HG03103 (cell line): ENCODE results near the gene PRDM15.

Experiments used
- ATAC-seq: cut with Tn5 transposase; IDR thresholded peaks from one replicate; pipeline ENCODE4 v1.9.1; 2021; ENCODE audit warnings: low read depth; ENCODE audit not compliant: unreplicated experiment

PRDM15 gene

DNA sequence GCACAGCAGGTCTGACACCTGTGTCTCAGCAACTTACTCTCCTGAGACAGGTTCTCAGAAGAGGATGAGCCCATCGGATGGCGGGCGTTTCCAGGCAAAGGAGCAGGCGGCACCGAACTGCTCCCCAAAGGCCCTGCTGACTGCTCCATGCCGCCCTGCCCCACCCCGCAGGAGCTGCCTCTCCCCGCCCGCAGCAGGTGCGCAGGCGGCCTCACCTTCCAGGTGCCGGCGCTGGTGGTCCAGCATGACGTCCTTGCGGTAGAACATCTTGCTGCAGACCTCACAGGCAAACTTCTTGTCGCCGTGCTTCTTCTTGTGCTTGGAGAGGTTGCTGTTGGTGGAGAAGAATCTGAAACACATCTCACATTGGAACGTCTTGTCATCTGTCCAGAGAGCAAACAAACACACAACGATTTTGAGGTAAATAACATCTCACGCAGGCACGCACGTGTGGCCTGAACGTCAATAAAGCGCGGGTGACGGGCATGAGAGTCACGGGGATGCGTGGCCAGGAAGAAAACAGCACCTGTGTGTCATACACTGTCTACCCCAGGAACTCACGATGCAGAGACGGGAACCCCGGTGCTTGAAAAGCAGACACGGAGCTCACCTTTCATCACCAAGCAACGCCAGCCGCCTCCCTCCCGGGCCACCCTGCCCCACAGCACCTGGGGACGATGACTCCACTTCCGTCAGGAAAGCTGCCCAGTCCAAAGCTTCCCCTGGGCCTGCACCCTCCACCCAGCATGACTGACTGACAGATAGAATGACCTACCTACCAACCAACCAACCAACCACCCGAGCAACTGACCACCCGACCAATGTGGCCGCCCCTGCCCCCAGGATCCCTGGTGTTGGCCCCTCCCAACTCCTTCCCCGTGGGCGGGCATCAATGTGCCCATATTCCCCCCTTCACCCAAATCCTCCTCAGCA, 50.9 kb downstream of the PRDM15 start:
- ATAC-seq: no peak

DNA sequence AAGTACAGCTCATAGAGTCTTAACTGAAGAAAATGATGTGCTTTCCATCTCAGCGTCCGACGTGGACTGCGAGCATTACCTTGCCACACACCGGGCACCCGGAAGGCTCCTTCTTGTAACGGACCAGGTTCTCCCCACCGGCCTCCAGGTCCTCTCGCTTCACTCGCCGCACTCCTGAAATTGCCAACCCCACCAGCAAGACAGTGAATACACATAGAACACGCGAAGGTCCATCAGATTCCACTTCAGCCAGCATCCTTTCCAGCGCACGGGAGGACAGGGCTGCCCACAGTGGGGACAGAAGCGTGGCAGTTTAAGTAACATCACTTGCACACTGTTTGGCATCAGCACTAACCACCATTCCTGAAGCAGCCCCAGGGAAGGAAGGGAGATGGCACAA, 53.3 kb downstream of the PRDM15 start:
- ATAC-seq: no peak

DNA sequence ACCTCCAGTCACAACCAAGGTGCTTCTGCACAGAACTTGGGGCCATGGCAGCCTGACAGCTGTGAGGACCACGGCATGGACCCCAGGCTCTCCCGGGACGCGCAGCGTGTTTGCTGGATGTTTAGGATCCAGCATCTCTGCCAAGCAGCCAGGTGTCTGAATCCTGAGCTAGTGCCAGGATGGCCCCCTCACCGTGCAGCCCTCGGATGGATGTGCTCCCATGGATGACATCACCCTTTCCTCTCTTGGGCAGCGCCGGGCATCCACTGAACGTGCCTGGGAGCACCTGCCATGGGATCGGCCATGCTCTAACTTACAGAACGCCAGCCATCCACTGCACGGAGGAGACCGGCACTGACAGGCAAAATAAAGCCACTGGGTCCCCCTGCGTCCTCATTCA, 53.9 kb downstream of the PRDM15 start:
- no peak for ATAC-seq

DNA sequence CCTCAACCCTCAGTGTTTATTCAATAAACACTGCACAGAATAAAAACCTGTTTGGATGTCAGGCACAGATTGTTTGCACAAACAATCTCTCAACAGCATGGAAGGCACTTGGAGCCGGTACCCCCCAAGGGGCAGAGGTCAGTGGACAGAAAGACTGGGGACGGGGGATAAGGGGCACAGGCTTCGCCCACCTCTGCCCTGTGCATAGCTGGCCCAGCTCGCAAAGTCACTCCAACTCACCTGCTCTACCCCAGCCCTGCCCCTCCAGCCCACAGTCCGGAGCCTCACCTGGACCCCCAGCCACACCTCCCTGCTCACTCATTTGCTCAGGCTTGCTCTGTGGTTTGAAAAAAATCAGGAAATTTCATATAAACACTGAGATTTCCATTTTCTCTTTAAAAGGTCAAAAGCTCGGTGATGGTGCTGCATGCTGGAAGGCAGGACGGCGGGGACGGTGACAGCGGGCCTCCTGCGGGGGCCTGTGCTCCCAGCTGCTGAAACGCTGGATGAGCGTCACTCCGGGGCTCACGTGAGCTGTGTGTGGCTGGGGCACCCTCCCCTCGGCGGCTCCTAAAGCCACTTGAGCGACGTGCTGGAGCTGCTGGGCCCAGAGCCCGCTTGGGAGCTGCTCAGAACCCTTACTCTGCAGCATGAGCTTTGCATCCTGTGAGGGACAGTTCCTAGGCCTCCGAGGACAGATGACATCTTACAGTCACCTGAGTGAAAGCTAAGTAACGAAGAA, 54.5 kb downstream of the PRDM15 start:
- no peak for ATAC-seq

DNA sequence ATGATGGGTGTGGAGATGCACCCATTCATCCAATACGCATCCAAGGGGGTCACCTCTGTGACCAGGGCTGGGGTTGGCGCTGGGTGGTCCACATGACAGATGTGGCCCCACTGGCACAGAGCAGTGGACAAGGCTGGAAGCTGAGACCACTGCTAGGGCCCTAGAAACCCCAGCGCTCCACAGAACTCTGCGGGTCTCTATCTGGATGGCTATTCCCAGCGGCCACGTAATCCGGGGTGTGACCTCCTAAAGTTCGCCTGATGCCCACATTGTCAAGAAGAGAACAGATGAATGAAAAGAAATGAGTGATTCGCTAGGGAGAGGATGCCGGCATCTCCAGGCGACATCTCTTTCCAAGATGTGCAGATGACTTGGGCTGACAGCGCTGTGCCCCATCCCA, 55.2 kb downstream of the PRDM15 start:
- no peak for ATAC-seq

DNA sequence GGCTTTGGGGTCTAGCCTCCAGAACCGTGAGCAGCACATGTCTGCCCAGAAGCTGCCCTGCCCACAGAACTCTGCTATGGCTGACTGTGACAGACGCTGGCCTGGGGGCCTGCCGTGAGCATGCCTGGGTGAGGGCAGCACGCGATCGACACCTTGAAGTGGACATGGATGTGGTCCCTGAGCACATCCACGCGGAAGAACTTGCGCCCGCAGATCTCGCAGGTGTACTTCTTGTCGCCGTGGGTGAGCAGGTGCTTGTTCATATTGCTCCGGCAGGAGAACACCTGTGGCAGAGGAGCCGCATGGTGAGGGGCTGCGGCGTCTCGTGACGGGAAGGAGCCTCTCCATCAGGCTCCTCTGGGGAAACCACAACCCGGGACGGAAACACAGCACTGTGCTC, 56.0 kb downstream of the PRDM15 start:
- ATAC-seq: no peak

DNA sequence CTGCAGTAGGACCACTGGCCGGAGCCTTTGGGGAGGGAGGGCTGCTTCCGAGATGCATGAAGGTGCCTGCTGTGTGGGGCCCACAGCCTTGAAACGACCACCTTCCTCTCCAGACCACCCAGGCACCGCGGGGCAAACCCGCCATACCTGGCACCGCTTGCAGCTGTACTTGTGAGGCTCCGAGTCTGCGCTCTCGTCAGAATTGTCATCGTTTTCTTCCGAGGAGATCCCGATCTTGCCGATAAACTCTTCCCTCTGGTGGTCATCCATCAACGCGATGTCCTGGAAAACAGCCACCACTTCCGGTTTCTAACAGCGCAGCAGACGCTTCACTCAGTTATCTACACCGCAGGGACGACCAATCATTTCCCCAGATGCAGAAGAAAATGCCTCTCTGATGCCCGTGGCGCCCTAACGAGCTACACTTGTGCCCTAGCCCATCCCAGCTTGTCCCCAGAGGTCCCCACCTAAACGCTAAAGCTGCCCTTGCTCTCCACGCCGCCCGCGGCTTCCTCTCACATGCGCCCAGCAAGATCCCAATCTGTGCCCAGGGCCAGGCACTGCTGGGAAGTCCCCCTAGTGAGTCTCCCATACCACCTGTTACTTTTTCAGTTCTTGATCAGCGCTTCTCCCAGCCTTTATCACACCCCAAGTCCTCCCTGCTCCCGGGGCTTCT, 57.2 kb downstream of the PRDM15 start:
- no peak for ATAC-seq

DNA sequence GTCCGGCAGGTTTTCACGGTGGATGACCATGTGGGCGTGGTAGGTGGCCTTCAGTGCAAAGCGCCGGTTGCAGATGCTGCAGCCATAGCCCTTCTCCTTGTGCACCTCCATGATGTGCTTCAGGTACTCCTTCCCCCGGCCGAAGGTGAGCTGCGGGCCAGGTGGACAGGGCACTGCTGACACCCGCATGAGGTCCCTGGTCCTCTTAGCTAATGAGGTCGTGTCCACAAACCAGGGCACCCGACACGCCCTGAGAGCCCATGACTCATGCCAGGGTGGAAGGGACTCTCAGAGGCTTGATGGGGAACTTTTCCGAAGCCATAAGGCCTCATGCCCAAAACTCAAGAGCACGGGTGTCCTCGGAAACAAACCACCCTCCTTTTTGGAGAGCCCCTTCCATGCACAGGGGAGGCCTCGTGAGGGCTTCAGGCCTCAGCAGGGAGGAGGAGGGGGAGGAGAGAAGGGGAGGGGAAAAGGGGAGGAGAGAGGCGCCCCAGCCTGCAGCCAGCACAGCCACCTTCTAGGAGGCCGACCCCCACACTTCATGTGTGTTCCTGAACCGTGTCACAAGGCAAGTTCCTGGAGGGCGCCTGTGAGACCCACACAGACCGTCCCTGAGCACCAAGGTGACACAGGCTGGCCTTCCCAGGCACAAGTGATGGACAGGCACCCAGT, 57.9 kb downstream of the PRDM15 start:
- no peak for ATAC-seq

DNA sequence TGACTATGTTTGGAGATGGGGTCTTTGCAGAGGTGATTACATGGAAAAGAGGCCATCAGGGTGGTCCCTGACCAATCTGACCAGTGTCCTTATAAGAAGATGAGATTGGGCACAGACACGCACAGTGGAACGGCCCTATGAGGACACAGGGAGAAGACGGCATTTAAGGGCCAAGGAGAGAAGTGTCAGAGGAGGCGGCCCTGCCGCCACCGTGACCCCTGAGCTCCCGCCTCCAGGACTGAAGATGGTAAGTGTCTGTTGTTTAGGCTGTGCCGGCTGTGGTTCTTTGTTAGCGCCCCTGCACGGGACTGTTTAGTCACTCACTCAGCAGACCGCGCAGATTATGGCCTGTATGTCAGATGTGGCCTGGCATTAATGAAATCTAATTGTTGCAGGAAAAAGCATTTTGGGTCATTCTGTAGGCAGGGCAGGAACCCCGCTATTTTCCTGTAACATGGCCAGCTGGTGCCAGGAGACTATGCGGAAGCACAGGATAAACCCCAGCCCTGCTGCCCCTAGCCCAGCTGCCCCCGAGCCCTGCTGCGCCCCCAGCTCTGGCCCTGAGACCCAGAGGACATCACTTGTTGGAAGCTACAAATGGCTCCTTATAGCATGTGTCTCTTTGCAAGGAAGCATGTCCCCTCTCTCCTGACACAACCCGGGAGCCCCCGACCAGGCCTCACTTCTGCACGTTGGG, 58.6 kb downstream of the PRDM15 start:
- no peak for ATAC-seq

DNA sequence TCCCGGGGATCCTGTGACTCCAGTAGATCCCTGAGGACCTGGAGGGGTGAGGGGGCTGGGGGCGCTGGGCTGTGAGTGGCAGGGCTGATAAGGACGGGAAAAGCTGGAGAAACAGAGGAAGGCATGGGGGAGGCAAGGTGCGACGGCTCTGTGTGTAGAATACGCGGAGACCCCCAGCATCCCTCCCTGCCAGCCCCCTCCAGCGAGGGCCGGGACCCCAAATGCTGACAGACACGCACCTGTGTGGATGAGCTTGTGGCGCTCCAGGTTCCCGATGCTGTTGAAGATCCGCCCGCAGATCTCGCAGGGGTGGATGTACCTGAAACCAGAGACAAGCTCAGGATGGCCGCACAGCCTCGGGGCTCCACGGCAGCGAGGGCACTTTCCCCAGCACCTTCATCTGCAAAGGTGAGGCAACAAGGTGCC, 59.3 kb downstream of the PRDM15 start:
- ATAC-seq: no peak

DNA sequence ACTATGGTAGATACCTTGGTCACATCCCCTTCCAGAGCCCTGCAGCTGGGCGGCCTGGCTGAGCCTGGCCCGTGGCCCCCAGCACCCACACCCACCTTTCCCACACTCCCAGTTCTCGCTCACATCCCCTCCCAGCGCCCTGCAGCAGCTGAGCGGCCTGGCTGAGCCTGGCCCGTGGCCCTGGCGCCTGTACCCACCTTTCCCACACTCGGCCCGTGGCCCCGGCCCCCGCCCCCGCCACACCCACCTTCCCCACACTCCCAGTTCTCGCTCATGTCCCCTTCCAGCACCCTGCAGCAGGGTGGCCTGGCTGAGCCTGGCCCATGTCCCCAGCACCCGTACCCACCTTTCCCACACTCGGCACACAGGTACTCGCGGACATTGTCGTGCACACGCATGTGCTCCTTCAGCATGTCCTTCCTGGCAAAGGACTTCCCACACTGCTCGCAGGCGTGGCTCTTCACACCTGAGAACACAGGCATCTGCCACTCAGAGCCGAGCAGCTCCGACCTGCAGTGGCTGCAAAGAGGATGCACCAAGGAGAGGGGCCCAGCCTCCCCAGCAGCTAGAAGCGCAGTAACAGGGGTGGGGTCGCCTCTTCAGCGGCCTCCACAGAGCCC, 59.8 kb downstream of the PRDM15 start:
- no peak for ATAC-seq

DNA sequence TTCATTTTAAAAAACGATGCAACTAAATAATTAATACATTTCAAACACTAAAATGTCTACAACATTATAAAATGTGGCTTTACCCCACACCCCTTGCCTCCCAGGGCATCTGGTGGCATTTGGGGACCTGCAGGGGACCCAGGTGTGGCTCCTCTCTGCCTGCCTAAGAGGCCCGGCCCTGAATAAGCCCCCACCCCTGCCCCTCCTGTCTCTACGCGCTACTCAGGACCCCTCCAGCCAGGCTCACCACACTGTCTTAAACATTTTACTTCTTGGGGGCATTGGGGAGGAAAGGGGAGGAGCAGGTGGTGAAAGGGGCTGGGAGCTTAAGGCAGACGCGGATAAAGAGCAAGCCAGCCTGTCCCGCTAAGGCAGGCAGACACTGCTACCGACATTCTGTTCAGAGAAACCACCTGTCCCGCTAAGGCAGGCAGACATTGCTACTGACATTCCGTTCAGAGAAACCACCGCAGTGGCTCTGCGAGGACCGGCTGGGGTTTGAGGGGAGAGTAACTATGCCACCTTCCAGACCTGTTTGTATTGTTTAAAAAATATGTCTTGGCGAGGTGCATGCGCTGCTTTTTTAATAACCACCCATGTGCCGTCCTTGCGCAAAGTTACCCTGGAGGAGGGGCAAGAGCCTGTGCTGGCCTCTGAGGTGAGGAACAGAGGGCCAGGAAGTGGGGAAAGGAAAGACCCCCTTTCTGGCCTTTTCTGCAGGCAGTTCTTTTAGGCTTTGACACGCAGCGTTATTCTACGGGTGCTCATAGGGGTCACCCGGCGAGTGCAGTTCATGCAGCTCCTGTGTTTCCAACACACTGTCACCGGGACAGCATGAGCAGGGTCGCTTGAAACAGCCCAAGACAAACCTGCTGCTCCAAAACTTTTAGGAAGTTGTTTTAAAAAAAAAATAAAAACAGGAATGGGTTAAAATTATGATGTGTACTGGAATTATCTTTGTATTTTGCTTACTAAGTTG, 61.0 kb downstream of the PRDM15 start:
- no peak for ATAC-seq

DNA sequence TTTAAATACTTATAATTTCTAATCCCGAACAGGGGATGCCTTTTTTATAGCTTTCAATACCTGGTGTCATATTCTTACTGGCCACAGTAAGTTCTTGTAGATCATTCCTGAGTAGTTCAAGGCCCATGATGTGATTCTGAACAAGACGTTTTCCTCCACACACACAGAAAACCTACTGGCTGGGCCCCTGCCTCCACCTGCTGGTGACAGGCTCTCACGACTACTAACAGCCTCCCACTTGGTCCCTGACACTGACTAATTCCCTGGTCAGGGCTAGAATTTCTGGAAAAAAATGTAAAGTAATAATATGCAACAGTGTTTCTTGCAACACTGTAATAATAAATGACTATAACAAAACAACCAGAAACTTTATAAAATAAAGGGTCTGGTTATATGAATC, 61.9 kb downstream of the PRDM15 start:
- ATAC-seq: no peak

DNA sequence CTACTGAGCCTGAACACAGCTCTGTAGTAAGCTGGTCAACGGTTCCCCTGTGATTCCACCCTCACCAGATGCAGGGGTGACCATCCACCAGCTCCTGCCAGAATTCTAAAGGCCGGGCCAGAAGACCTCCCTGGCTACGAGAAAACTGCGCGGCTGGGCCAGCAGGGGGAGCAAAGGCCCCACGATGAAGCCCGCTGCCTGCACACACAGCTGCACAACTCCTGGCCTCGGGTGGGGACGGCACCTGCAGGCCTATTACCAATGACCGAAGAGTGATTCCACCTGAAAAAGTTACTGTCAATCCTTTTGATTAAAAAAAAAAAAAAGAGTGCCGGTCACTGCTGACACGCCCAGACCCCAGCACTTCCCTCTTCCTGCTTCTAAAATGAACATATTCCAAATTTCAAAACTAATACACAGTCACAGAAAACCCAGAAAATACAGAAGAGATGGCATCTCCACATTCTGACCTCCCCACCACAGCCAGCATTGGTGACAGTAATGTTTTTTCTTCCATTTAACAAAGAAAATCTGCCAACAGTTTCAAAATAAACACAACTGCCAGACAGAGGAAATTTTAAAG, 62.5 kb downstream of the PRDM15 start:
- no peak for ATAC-seq

DNA sequence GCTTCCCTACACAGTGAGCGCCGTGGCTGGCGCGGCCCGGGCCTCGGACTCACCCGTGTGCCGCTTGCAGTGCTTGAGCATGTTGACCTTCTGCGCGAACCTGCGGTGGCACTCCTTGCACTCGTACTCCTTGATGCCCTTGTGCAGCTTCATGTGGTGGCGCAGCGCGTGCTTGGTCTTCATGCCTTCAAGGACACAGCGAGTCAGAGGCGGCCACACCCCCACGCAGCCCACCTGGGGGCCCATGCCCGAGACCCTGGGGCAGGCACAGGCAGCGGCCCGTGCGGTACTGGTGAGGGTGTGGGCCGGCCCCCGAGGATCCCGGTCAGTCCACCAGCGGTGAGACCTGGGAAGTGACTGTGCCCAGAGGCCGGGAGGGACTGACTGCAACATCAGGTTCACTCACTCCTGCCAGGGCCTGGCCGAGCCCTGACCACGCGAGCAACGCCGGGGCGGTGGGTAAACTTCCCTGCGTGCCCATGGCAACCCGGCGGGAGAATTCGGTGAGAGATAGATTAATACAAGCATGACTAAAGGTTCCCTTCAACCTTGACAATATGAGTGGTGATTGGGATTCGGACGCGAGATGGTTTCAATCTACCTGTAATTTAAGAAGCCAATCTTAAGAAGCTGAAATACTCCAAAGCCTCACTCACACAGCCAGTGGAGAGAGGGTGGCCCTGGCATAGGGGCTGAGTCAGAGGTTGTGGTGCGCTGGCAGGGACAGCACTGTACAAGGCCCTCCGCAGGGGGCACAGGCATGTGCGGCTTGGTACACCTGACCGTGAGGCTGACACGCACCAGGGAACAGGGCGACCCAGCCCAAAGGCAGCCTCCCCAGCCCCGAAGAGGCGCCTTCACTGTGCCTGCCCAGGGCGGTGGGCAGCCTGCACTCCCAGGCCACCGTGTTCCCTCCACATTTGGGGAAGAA, 63.2 kb downstream of the PRDM15 start:
- no peak for ATAC-seq

DNA sequence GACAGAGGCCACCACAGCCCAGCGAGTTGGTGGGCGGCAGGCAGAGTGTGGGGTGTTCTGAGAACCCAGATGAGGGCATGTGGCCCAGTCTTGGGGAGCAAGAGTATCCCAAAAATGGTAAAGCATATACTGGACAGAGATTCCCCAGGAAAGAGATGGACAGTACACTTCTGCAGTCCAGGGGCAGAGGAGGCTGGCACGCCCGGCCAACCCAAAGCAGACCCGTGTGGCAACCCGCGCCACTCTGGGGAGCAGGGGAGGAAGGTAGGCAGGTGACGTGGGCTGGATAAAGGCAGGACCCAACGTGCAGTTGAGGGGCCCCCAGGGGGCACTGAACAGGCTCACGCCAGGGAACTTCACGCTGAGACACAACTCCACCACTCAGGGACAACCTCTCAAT, 65.9 kb downstream of the PRDM15 start:
- ATAC-seq: no peak

DNA sequence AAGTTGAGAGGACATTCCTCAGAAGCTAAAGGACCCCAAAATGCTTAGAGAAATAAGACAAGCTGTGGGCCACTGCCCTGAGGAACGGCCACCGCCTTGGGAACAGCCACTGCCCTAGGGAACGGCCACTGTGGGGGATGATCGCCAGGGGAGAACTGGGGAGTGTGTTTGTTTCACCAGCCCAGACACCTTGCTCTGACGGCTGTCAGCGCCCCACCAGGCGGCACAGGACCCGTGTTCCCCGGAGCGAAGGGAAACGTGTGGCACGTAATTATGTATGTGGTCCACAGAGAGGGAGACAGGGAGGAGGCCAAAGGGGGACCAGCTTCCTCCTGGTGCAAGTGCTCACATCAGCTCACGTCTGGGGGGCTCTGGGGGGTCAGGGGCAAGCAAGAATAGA, 66.5 kb downstream of the PRDM15 start:
- ATAC-seq: no peak
